DOHH2 (cell line): ENCODE results near the gene USP13.

Experiments
- H3F3A ChIP-seq: fragments of 200-600 bp; sonication (generic), shearing (Covaris generic); 2 replicates; pipeline ENCODE4 v1.6.0; 2016; ENCODE audit warnings: antibody characterized with exemption, mild to moderate bottlenecking; ENCODE audit not compliant: control insufficient read depth, insufficient read depth
- H3K27ac ChIP-seq: fragments of 200-600 bp; sonication (generic); 2 replicates; pipeline ENCODE4 v1.5.1; 2014; ENCODE audit warnings: low read depth, mild to moderate bottlenecking, low read length, moderate library complexity
- H3K27me3 ChIP-seq: fragments of 200-600 bp; sonication (generic); 2 replicates; pipeline ENCODE4 v1.6.1; 2014; ENCODE audit warnings: mild to moderate bottlenecking, low read length, mixed read lengths; ENCODE audit not compliant: control insufficient read depth
- H3K36me3 ChIP-seq: fragments of 200-600 bp; sonication (generic); 2 replicates; pipeline ENCODE4 v1.6.1; 2014; ENCODE audit warnings: mild to moderate bottlenecking, low read length, moderate library complexity, mixed read lengths; ENCODE audit not compliant: control insufficient read depth
- H3K4me1 ChIP-seq: fragments of 200-600 bp; sonication (generic); 2 replicates; pipeline ENCODE4 v1.6.1; 2014; ENCODE audit warnings: mild to moderate bottlenecking, low read length, mixed read lengths; ENCODE audit not compliant: control insufficient read depth
- H3K4me2 ChIP-seq: fragments of 200-600 bp; sonication (generic); 2 replicates; pipeline ENCODE4 v1.6.0; 2014; ENCODE audit warnings: mild to moderate bottlenecking, low read length, moderate library complexity
- H3K4me3 ChIP-seq: fragments of 200-600 bp; sonication (generic); 2 replicates; pipeline ENCODE4 v1.5.1; 2014; ENCODE audit warnings: mild to moderate bottlenecking, low read length, mixed read lengths
- H3K79me2 ChIP-seq: fragments of 200-600 bp; sonication (generic); 2 replicates; pipeline ENCODE4 v1.6.1; 2014; ENCODE audit warnings: mild to moderate bottlenecking, low read length, mixed read lengths; ENCODE audit not compliant: control insufficient read depth
- H3K9me2 ChIP-seq: fragments of 200-600 bp; sonication (generic); replicated peaks from 2 replicates; pipeline ENCODE4 v1.6.1; 2014; ENCODE audit warnings: mild to moderate bottlenecking, low read length, mixed read lengths; ENCODE audit not compliant: control insufficient read depth
- H3K9me3 ChIP-seq: fragments of 200-600 bp; sonication (generic); 2 replicates; pipeline ENCODE4 v1.6.1; 2014; ENCODE audit warnings: antibody characterized with exemption, low read length, mixed read lengths; ENCODE audit not compliant: control insufficient read depth, insufficient read depth
- H4K20me1 ChIP-seq: fragments of 200-600 bp; sonication (generic); 2 replicates; pipeline ENCODE4 v1.6.0; 2014; ENCODE audit warnings: low read depth, mild to moderate bottlenecking, antibody characterized with exemption, low read length, moderate library complexity; ENCODE audit not compliant: control insufficient read depth, insufficient read depth
- CTCF ChIP-seq: fragments of 200-600 bp; sonication (generic); IDR thresholded peaks from one replicate; pipeline ENCODE4 v1.5.1; 2014; ENCODE audit warnings: antibody characterized with exemption, mild to moderate bottlenecking, low read depth, low read length; ENCODE audit not compliant: poor library complexity, severe bottlenecking
- EZH2phosphoT487 ChIP-seq: fragments of 200-600 bp; sonication (generic); IDR thresholded peaks from 2 replicates; pipeline ENCODE4 v1.6.1; 2017; ENCODE audit warnings: borderline replicate concordance, mild to moderate bottlenecking, antibody characterized with exemption, low read length, moderate library complexity, mixed read lengths

The USP13 gene

DNA sequence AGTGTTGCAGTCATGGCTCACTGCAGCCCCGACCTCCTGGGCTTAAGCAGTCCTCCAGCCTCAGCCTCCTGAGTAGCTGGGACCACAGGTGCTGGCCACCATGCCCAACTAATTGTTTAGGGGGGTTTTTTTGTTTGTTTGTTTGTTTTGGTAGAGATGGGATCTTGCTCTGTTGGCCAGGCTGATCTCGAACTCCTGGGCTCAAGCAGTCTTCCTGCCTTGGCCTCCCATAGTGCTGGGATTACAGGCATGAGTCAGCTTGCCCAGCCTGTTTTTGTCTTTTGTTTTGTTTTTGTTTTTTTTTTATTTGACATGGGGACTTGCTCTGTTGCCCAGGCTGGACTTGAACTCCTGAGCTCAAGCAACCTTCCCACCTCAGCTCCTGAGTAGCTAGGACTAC lies 30.8 kb upstream of the USP13 start:
- Histone ChIP-seq H3K4me2 (no peak overlapping the region), H3K9me3 (no peaks in the 10 kb centered on the region), H3K4me3 (no peak overlapping the region), H3K4me1 (no peaks in the 10 kb centered on the region), H3K9me2 (no peaks in the 10 kb centered on the region), H3K27me3 (no peaks in the 10 kb centered on the region), H4K20me1 (no peaks in the 10 kb centered on the region), H3K36me3 (peaks cover 59% of the 10 kb centered on the region), H3K27ac (no peak overlapping the region), H3F3A (peaks cover 4% of the 10 kb centered on the region; the same call in 1 of the 2 replicates), H3K79me2 (no peaks in the 10 kb centered on the region; the same call in 1 of the 2 replicates)
- TF ChIP-seq EZH2phosphoT487: no peak
- no peak for TF ChIP-seq CTCF

GRCh38 chr3:179624451-179624850 lies 28.4 kb upstream of the USP13 start:
- H3K4me2 ChIP-seq: no peak overlapping the region
- no peaks in the 10 kb centered on the region for H3K9me2 ChIP-seq
- H3K27me3 ChIP-seq: no peaks in the 10 kb centered on the region
- H3K4me3 ChIP-seq: no peak overlapping the region
- no peaks in the 10 kb centered on the region for H3K9me3 ChIP-seq
- TF ChIP-seq EZH2phosphoT487 (no peak), CTCF (no peak)
- peaks cover 4% of the 10 kb centered on the region; the same call in 1 of the 2 replicates for H3F3A ChIP-seq
- no peaks in the 10 kb centered on the region; the same call in 1 of the 2 replicates for H3K79me2 ChIP-seq
- no peaks in the 10 kb centered on the region for H4K20me1 ChIP-seq
- H3K27ac ChIP-seq: no peak overlapping the region
- no peaks in the 10 kb centered on the region for H3K4me1 ChIP-seq
- peaks cover 42% of the 10 kb centered on the region for H3K36me3 ChIP-seq

DNA sequence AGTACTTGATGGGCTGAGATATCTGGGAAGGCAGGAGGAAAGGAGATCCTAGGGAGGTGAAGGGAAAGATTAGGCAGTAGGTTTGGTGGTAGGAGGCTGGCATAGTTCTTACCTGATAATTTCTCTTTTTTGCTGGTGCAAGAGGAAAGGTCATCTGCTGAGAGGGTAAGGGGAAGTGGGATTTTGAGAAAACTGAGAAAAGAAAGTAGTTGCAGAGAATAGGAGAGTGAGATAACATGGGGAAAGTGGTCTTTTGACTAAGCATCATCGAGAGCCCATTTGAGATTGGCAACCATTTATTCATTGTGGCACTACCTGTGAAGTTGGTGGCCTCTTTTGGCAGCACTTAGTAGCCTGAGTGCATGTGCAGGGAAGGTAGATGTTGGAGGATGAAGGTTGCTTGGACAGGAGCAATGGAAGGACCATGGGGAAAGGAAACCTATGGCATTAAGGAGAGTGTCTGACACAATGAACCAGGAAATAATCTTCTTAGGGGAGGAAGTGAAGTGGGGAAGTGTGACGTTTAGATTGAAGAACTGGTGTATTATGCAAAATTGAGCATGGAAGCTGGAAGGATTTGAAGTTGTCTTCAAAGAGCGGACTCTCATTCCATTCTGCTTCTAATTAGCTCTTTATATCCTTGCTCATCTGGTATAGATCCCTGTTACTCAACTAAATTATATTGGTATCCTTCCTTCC lies 21.9 kb upstream of the USP13 start:
- H4K20me1 ChIP-seq: no peaks in the 10 kb centered on the region
- no peak for TF ChIP-seq EZH2phosphoT487
- no peak for TF ChIP-seq CTCF

More for the DNA sequence above, 21.9 kb upstream of the USP13 start:
- H3F3A ChIP-seq: no peaks in the 10 kb centered on the region
- no peaks in the 10 kb centered on the region for H3K9me2 ChIP-seq
- no peaks in the 10 kb centered on the region for H3K27me3 ChIP-seq
- H3K4me3 ChIP-seq: no peak overlapping the region
- peaks cover 4% of the 10 kb centered on the region; the same call in 1 of the 2 replicates for H3K4me1 ChIP-seq
- H3K36me3 ChIP-seq: no peaks in the 10 kb centered on the region
- H3K27ac ChIP-seq: no peak overlapping the region
- no peaks in the 10 kb centered on the region for H3K9me3 ChIP-seq
- H3K79me2 ChIP-seq: no peaks in the 10 kb centered on the region
- H3K4me2 ChIP-seq: no peak overlapping the region
